GM12872 (cell line): Measurements from ENCODE around the gene ATG3.

ENCODE experiments used
- CTCF ChIP-seq: IDR thresholded peaks from 3 replicates; pipeline ENCODE4 v1.5.1; 2011; ENCODE audit warnings: low read depth, mild to moderate bottlenecking, low read length, moderate library complexity; ENCODE audit not compliant: insufficient read depth

The ATG3 gene

GRCh38 chr3:112560721-112561483, 860 bp downstream of the ATG3 start:
- no peak for TF ChIP-seq CTCF

- TF ChIP-seq CTCF: no peak
Measured at GRCh38 chr3:112560307-112560706, 1.5 kb downstream of the ATG3 start.

GRCh38 chr3:112557976-112558375, 3.8 kb downstream of the ATG3 start:
- no peak for TF ChIP-seq CTCF

GRCh38 chr3:112555535-112556170, 6.1 kb downstream of the ATG3 start:
- no peak for TF ChIP-seq CTCF

- no peak for TF ChIP-seq CTCF
Measured at GRCh38 chr3:112550859-112551258, 10.9 kb downstream of the ATG3 start.

- no peak for TF ChIP-seq CTCF
Measured at GRCh38 chr3:112546216-112546759, 15.5 kb downstream of the ATG3 start.

GRCh38 chr3:112539825-112540650, 21.7 kb downstream of the ATG3 start:
- TF ChIP-seq CTCF: no peak
